ENCODE data around the gene UGT8.

DNA sequence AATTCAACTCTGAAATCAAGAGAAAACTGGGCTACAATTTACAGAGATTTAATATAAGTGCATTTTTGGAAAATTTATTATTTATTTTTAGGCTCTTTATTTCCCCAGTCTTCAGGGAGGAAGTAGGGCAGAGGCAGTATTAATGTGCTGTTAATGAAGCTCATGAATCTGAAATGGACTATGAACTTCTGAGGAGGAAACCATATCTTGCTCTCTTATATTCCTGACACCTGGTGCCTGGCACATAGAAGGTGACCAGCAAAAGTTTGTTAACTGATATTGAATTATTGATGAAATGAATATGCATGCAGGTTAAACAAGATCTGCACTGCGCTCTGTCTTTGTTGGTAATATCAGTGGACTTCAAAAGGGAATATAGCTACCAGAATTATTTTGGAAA, 55.1 kb downstream of the UGT8 start:
- TF ChIP-seq, protein P1, sequence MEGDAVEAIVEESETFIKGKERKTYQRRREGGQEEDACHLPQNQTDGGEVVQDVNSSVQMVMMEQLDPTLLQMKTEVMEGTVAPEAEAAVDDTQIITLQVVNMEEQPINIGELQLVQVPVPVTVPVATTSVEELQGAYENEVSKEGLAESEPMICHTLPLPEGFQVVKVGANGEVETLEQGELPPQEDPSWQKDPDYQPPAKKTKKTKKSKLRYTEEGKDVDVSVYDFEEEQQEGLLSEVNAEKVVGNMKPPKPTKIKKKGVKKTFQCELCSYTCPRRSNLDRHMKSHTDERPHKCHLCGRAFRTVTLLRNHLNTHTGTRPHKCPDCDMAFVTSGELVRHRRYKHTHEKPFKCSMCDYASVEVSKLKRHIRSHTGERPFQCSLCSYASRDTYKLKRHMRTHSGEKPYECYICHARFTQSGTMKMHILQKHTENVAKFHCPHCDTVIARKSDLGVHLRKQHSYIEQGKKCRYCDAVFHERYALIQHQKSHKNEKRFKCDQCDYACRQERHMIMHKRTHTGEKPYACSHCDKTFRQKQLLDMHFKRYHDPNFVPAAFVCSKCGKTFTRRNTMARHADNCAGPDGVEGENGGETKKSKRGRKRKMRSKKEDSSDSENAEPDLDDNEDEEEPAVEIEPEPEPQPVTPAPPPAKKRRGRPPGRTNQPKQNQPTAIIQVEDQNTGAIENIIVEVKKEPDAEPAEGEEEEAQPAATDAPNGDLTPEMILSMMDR (conservative IDR thresholded peaks at IDR 0.05) = no peak
- no peak for TF ChIP-seq EZH2 (IDR thresholded peaks at IDR 0.05; ENCODE audit: low read depth)
